GM12878 (cell line): ENCODE measurements around the gene SEC23A. TPM values are rescaled to one million over a fixed set of nuclear protein-coding genes. Genes with fewer than 3 reads are reported as not detected.
"Not testable (repeated sequence)": the region's sequence is repeated elsewhere in the genome, so short reads cannot be mapped to it uniquely, and the experiment has no call there.

Source experiments
- ATAC-seq: fragments of 200-7000 bp; cut with Tn5 transposase; 3 replicates; pipeline ENCODE4 v1.9.1; 2020; ENCODE audit warnings: mild to moderate bottlenecking, moderate library complexity
- BruUV-seq: library from RNA; stranded (reverse); fragments of 400-500 nt; replicated peaks from 2 replicates; lab custom pipeline; 2021; lab: Mats Ljungman, UMichigan
- CTCF ChIA-PET: fragments of 300-600 bp; sonication (Branson Sonifier 250); formaldehyde crosslinking; extraction: SDS; loops from one replicate; lab custom pipeline; 2021; ENCODE audit warnings: inconsistent platforms; lab: Yijun Ruan, JAX
- POLR2A ChIA-PET: fragments of 350-600 bp; formaldehyde crosslinking; extraction: SDS; loops from one replicate; lab custom pipeline; 2021; ENCODE audit warnings: inconsistent platforms; lab: Charles Lee
- RAD21 ChIA-PET: fragments of 300-600 bp; sonication (Branson Sonifier 250); formaldehyde crosslinking; loops from one replicate; lab custom pipeline; 2023; ENCODE audit warnings: antibody characterized with exemption; ENCODE audit not compliant: unreplicated experiment; lab: Charles Lee
- SMC1A ChIA-PET: fragments of 300-600 bp; sonication (Branson Sonifier 250); formaldehyde crosslinking; loops from one replicate; lab custom pipeline; 2023; ENCODE audit not compliant: unreplicated experiment, uncharacterized antibody; lab: Charles Lee
- DNase-seq: peaks from one replicate; pipeline ENCODE4 v3.0.0-alpha.2; 2011; ENCODE audit warnings: low read depth, low spot score
- FAIRE-seq: peaks from 3 replicates; lab custom pipeline; 2011; peaks lifted over from hg19 to GRCh38; lab: Jason Lieb, UNC
- H2AFZ ChIP-seq: 2 replicates; pipeline ENCODE4 v1.6.0; 2011; ENCODE audit warnings: low read depth, low read length, control low read depth; ENCODE audit not compliant: control insufficient read depth
- H3K27ac ChIP-seq: 2 replicates; pipeline ENCODE4 v1.5.1; 2011; ENCODE audit warnings: control low read depth; ENCODE audit not compliant: control insufficient read depth, insufficient read depth
- H3K27me3 ChIP-seq, 2 experiments: replicated peaks in 1 of 2; 2 replicates each; pipeline versions ENCODE4 v1.6.0 to v1.6.1; 2011; ENCODE audit warnings: low read length in 1 of 2; ENCODE audit not compliant: control insufficient read depth in 2 of 2, insufficient read depth in 2 of 2
- H3K36me3 ChIP-seq, 2 experiments: 2 replicates each; pipeline ENCODE4 v1.5.1; 2011; ENCODE audit warnings: low read length in 1 of 2; ENCODE audit not compliant: control insufficient read depth in 2 of 2, insufficient read depth in 2 of 2
- H3K4me1 ChIP-seq: 2 replicates; pipeline ENCODE4 v1.6.1; 2011; ENCODE audit warnings: mild to moderate bottlenecking, low read length, moderate library complexity, mixed read lengths; ENCODE audit not compliant: control insufficient read depth, insufficient read depth
- H3K4me2 ChIP-seq: 2 replicates; pipeline ENCODE4 v1.6.0; 2011; ENCODE audit warnings: control low read depth; ENCODE audit not compliant: control insufficient read depth, insufficient read depth
- H3K4me3 ChIP-seq: fragments of 200-600 bp; sonication (generic); 2 replicates; pipeline ENCODE4 v1.5.1; 2016
- H3K79me2 ChIP-seq: 2 replicates; pipeline ENCODE4 v1.6.0; 2011; ENCODE audit warnings: low read length; ENCODE audit not compliant: control insufficient read depth, insufficient read depth
- H3K9ac ChIP-seq: 2 replicates; pipeline ENCODE4 v1.8.0; 2011; ENCODE audit warnings: low read length, control low read depth, mixed read lengths; ENCODE audit not compliant: control insufficient read depth, insufficient read depth
- H3K9me3 ChIP-seq: replicated peaks from 3 replicates; pipeline ENCODE4 v1.5.1; 2011; ENCODE audit warnings: mild to moderate bottlenecking, low read length; ENCODE audit not compliant: control insufficient read depth, insufficient read depth
- H4K20me1 ChIP-seq: 2 replicates; pipeline ENCODE4 v1.6.0; 2011; ENCODE audit not compliant: control insufficient read depth, insufficient read depth
- EP300 ChIP-seq, 2 experiments: fragments of 150-350 bp in 1 of 2; IDR thresholded peaks; 2 replicates each; pipeline ENCODE4 v1.6.1; 2011 to 2012; ENCODE audit warnings: low read depth in 2 of 2, low read length in 2 of 2, borderline replicate concordance in 1 of 2, improper control_type of control experiment in 1 of 2, inconsistent platforms in 1 of 2; ENCODE audit not compliant: control insufficient read depth in 1 of 2
- FOXK2 ChIP-seq: fragments of 450-650 bp; IDR thresholded peaks from 2 replicates; pipeline ENCODE4 v1.6.1; 2017; ENCODE audit warnings: mild to moderate bottlenecking, moderate library complexity
- MXI1 ChIP-seq: fragments of 150-350 bp; IDR thresholded peaks from 2 replicates; pipeline ENCODE4 v1.6.1; 2011; ENCODE audit warnings: low read depth, mild to moderate bottlenecking, inconsistent platforms, low read length, improper control_type of control experiment
- MYC ChIP-seq: IDR thresholded peaks from 2 replicates; pipeline ENCODE4 v1.6.1; 2011; ENCODE audit warnings: mild to moderate bottlenecking, low read length, moderate library complexity, inconsistent platforms; ENCODE audit not compliant: insufficient read depth, insufficient replicate concordance, insufficient read length, severe bottlenecking
- RELA ChIP-seq: fragments of 450-650 bp; IDR thresholded peaks from 2 replicates; pipeline ENCODE4 v1.8.0; 2014; ENCODE audit warnings: borderline replicate concordance; ENCODE audit not compliant: partially characterized antibody
- YBX1 ChIP-seq: fragments of 450-650 bp; IDR thresholded peaks from 2 replicates; pipeline ENCODE4 v1.6.1; 2016; ENCODE audit warnings: antibody characterized with exemption
- ZNF687 ChIP-seq: fragments of 450-650 bp; IDR thresholded peaks from 2 replicates; pipeline ENCODE4 v1.6.1; 2017; ENCODE audit warnings: mild to moderate bottlenecking, moderate library complexity
- ZZZ3 ChIP-seq: IDR thresholded peaks from 2 replicates; pipeline ENCODE4 v1.6.1; 2011; ENCODE audit warnings: low read depth; ENCODE audit not compliant: control insufficient read depth, insufficient read length
- WGBS: methylation state at CpG from one replicate; pipeline ENCODE4 v1.1.6; 2016; ENCODE audit warnings: low lambda C conversion rate; ENCODE audit not compliant: insufficient replicate concordance, insufficient coverage; ENCODE audit errors: missing lambda C conversion rate; 5-methylcytosine and 5-hydroxymethylcytosine counted together
- in situ Hi-C: fragments of 300-500 bp; cut with MboI; formaldehyde crosslinking; loops from 9 replicates; pipeline ENCODE4 v1.14.3; 2018; ENCODE audit warnings: mixed read lengths
- intact Hi-C: fragments of 100-400 bp; cut with micrococcal nuclease; formaldehyde crosslinking; loops from one replicate; pipeline ENCODE4 v1.14.2; 2022; ENCODE audit not compliant: unreplicated experiment
- polyA plus RNA-seq, 11 experiments: library from polyadenylated mRNA; depleted of rRNA in 4 of 11; unstranded in 6 of 11; stranded (reverse) in 5 of 11; fragments of >200 nt; fragmentation: Nextera tagmentation in 4 of 11; fragmentation: Illumina TruSeq in 1 of 11; extraction: Ambion mirVana in 4 of 11; extraction: Trizol in 1 of 11; gene quantifications; 1 replicate in 1 of 11; 2 replicates in 10 of 11; pipeline versions ENCODE4 v1.2.1 to v1.2.3, GENCODE V29; 2011 to 2016; ENCODE audit warnings: inconsistent platforms in 2 of 11, missing spikeins in 2 of 11, low read depth in 1 of 11
- total RNA-seq, 4 experiments: library from RNA; depleted of rRNA in 3 of 4; stranded (reverse); fragments of >200 nt in 3 of 4; fragmentation: Illumina TruSeq in 1 of 4; extraction: Trizol in 1 of 4; gene quantifications; 2 replicates each; pipeline versions ENCODE4 v1.2.1 to v1.2.3, GENCODE V29; 2013 to 2021

The SEC23A gene
- total and polyA plus RNA-seq, 10 of the 15 experiments (the other 5 are each of a cell fraction or from before 2014, with no cell fraction given): 13.6 to 63.8 (median 37.3) TPM

GRCh38 chr14:39099748-39100147 lies 3.3 kb downstream of the SEC23A start:
- CTCF ChIA-PET: interaction anchor here (1.5 to 2.4 kb wide), 3 partner anchors 14 to 374 kb away, joined by 4 to 7 read pairs (median 5); partner anchors contain the start of gene GEMIN2
- POLR2A ChIA-PET: no interaction called here

GRCh38 chr14:39099215-39099614 lies 3.8 kb downstream of the SEC23A start:
- 98% methylated on average over 10 of the region's 10 CpGs for WGBS
- H3K4me2 ChIP-seq, DNase-seq, H3K36me3 ChIP-seq, FAIRE-seq, H4K20me1 ChIP-seq, in situ Hi-C loops, H3K4me3 ChIP-seq, H3K9ac ChIP-seq, H3K27me3 ChIP-seq, intact Hi-C loops, H3K4me1 ChIP-seq, BruUV-seq, H3K9me3 ChIP-seq, ATAC-seq, H2AFZ ChIP-seq, H3K27ac ChIP-seq: not testable (repeated sequence)
- peaks cover 37% of the 10 kb centered on the region for H3K79me2 ChIP-seq
- ChIA-PET SMC1A (interaction anchor here (0.7 to 1.4 kb wide), 2 partner anchors 71 to 353 kb away, joined by 3 read pairs; partner anchors contain the start of gene TRAPPC6B), RAD21 (interaction anchor here (3.6 kb wide), 1 partner anchor 15 kb away, joined by 8 read pairs; the partner anchor contains the start of gene GEMIN2), POLR2A (interaction anchor here (0.7 to 1.1 kb wide), 4 partner anchors 15 to 959 kb away, joined by 3 to 7 read pairs (median 4); partner anchors contain the start of gene GEMIN2), CTCF (interaction anchor here (0.6 to 2.4 kb wide), 6 partner anchors 15 to 375 kb away, joined by 3 to 7 read pairs (median 5); partner anchors contain the start of gene GEMIN2)

More at GRCh38 chr14:39099748-39100147, 3.3 kb downstream of the SEC23A start:
- FAIRE-seq (no peak), DNase-seq (no peak), ATAC-seq (no peak)
- H3K36me3 ChIP-seq: peaks cover 2% of the 10 kb centered on the region in 2 experiments; a peak in 2 of 4 replicates
- no peaks in the 10 kb centered on the region for H4K20me1 ChIP-seq
- no peaks in the 10 kb centered on the region for H3K9me3 ChIP-seq
- H3K27ac ChIP-seq: no peak overlapping the region
- intact Hi-C loops (no loop called here), in situ Hi-C loops (no loop called here)
- RAD21 ChIA-PET: interaction anchor here (3.6 kb wide), 1 partner anchor 14 kb away, joined by 8 read pairs; the partner anchor contains the start of gene GEMIN2
- H3K4me1 ChIP-seq: peaks cover 4% of the 10 kb centered on the region; the same call in 1 of the 2 replicates
- TSS peak; percentile 38 for BruUV-seq
- H3K79me2 ChIP-seq: peaks cover 42% of the 10 kb centered on the region
- no peak overlapping the region for H3K9ac ChIP-seq
- peak overlapping the region; percentile 62 for H3K4me2 ChIP-seq
- no peak overlapping the region for H2AFZ ChIP-seq
- peak overlapping the region; percentile 37; the same call in 1 of the 2 replicates for H3K4me3 ChIP-seq
- SMC1A ChIA-PET: interaction anchor here (0.7 to 1.4 kb wide), 2 partner anchors 70 to 353 kb away, joined by 3 read pairs; partner anchors contain the start of gene TRAPPC6B
- no peaks in the 10 kb centered on the region for H3K27me3 ChIP-seq
- TF ChIP-seq RELA (no peak), MYC (no peak), EP300 (IDR thresholded peaks at IDR 0.05; ENCODE audit: borderline replicate concordance in 1 of 2, control insufficient read depth in 1 of 2, low read depth in 2 of 2, low read length in 2 of 2) (no peak), MXI1 (no peak), ZNF687 (no peak), YBX1 (no peak), ZZZ3 (no peak), FOXK2 (no peak)
- TF ChIP-seq, all 136 proteins: peak for 0
